ENCODE results near the gene GADD45GIP1. TPM values are rescaled to one million over a fixed set of nuclear protein-coding genes. Genes with fewer than 3 reads are reported as not detected.
A peak's percentile ranks its signal among the peaks of the same experiment; 100 is the strongest.

GADD45GIP1 gene
- total RNA-seq, 1 experiment from 2014 or later: 35.9 TPM

DNA sequence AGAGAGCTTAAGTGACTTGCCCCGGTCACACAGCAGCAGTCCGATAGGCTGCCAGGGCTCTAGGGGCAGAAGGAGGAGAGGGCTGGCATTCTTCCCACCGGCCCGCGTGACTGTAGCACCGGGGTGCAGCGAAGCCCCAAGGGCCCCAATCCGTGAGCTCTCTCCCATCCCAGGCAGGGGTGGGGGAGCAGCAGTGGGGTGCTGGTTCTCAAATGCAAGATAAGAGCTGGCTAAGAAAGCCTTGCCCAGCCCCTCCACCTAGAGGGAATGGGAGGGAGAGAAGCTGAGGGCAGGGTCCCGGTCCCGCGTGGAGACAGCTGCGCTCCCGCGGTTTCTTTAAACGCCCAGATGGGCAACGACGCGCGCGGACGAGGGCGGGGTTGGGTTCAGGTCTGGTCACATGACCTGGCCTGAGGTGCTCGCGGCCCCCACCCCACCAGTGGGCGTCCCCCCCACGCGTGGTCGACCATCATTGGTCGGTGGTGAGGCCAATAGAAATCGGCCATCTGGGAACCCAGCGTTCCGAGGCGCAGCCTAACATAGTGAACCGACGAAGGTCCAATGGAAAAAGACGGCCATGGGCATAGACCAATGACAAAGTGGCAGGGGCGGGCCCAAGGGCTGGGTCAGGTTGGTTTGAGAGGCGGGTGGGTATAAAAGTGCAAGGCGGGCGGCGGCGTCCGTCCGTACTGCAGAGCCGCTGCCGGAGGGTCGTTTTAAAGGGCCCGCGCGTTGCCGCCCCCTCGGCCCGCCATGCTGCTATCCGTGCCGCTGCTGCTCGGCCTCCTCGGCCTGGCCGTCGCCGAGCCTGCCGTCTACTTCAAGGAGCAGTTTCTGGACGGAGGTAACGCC is 18.9 kb downstream of the GADD45GIP1 start, which contains the start of gene CALR:
Gene CALR (plus strand): TSS at position 683 of the 852 bp plus-strand sequence. CDS start 71 bp downstream, at position 754.
- CTCF ChIA-PET: interaction anchor here (1.7 kb wide), 1 partner anchor 27 kb away, joined by 8 read pairs; no protein-coding TSS in a partner anchor

More for the DNA sequence above, 18.9 kb downstream of the GADD45GIP1 start, which contains the start of gene CALR:
- H3K27ac ChIP-seq (ENCODE audit: low read depth, low read length): peak within 1 kb of the TSS; percentile 79
- peaks cover 15 to 46% of the 10 kb centered on the region in 2 experiments for H3K4me1 ChIP-seq (ENCODE audit: control insufficient read depth in 1 of 2, insufficient read depth in 2 of 2, low read length in 2 of 2)
- H4K20me1 ChIP-seq (ENCODE audit: insufficient read depth): no peaks in the 10 kb centered on the region
- peak within 1 kb of the TSS; percentile 92 for H3K4me2 ChIP-seq (ENCODE audit: low read length)
- BruUV-seq (replicated peaks): no TSS peak
- peaks cover 18 to 39% of the 10 kb centered on the region in 2 experiments for H3K36me3 ChIP-seq (ENCODE audit: control insufficient read depth in 1 of 2, insufficient read depth in 2 of 2, low read length in 2 of 2)
- H3K9me2 ChIP-seq (ENCODE audit: insufficient read depth): no peaks in the 10 kb centered on the region
- H3K4me3 ChIP-seq (replicated peaks in 1 of 2; ENCODE audit: low read depth in 1 of 2, low read length in 2 of 2): peak within 1 kb of the TSS; percentile 98 to 99
- peak; percentile 90 for ATAC-seq
- H2AFZ ChIP-seq (ENCODE audit: low read depth, low read length, poor library complexity, severe bottlenecking): no peak within 1 kb of the TSS
- TF ChIP-seq EZH2 (IDR thresholded peaks at IDR 0.05): no peak
- no peak for TF ChIP-seq CBX3 (IDR thresholded peaks at IDR 0.05; ENCODE audit: low read depth)
- TF ChIP-seq, protein P1, sequence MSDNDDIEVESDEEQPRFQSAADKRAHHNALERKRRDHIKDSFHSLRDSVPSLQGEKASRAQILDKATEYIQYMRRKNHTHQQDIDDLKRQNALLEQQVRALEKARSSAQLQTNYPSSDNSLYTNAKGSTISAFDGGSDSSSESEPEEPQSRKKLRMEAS (IDR thresholded peaks at IDR 0.05): peak; percentile 68; the same call in 1 of the 2 replicates
- TF ChIP-seq YY1 (IDR thresholded peaks at IDR 0.05; ENCODE audit: extremely low read depth, insufficient replicate concordance, low read depth, low read length): peak; percentile 69
- peak; percentile 57; the same call in 1 of the 2 replicates for TF ChIP-seq EGR1 (IDR thresholded peaks at IDR 0.05; ENCODE audit: low read depth)
- TF ChIP-seq TCF7L2 (IDR thresholded peaks at IDR 0.05; ENCODE audit: borderline replicate concordance, extremely low read depth, insufficient read depth, insufficient read length): peak; percentile 74
- no peak for TF ChIP-seq EZH2phosphoT487 (IDR thresholded peaks at IDR 0.05; ENCODE audit: borderline replicate concordance)
- no peak for TF ChIP-seq ZFX (IDR thresholded peaks at IDR 0.05)
- peak; percentile 96 for TF ChIP-seq POLR2A (IDR thresholded peaks at IDR 0.05; ENCODE audit: borderline replicate concordance, extremely low read depth, insufficient read depth, insufficient read length)
- peak; percentile 91 for TF ChIP-seq SIN3A (IDR thresholded peaks at IDR 0.05; ENCODE audit: low read depth)
- TF ChIP-seq RAD21 (IDR thresholded peaks at IDR 0.05; ENCODE audit: low read depth): no peak
- peak; percentile 99 for TF ChIP-seq POLR2AphosphoS5 (IDR thresholded peaks at IDR 0.05; ENCODE audit: low read depth, low read length)
- TF ChIP-seq, protein P2, sequence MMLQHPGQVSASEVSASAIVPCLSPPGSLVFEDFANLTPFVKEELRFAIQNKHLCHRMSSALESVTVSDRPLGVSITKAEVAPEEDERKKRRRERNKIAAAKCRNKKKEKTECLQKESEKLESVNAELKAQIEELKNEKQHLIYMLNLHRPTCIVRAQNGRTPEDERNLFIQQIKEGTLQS (IDR thresholded peaks at IDR 0.05): no peak
- no peak for TF ChIP-seq FOSL1 (IDR thresholded peaks at IDR 0.05; ENCODE audit: low read depth)
- TF ChIP-seq, protein P3, sequence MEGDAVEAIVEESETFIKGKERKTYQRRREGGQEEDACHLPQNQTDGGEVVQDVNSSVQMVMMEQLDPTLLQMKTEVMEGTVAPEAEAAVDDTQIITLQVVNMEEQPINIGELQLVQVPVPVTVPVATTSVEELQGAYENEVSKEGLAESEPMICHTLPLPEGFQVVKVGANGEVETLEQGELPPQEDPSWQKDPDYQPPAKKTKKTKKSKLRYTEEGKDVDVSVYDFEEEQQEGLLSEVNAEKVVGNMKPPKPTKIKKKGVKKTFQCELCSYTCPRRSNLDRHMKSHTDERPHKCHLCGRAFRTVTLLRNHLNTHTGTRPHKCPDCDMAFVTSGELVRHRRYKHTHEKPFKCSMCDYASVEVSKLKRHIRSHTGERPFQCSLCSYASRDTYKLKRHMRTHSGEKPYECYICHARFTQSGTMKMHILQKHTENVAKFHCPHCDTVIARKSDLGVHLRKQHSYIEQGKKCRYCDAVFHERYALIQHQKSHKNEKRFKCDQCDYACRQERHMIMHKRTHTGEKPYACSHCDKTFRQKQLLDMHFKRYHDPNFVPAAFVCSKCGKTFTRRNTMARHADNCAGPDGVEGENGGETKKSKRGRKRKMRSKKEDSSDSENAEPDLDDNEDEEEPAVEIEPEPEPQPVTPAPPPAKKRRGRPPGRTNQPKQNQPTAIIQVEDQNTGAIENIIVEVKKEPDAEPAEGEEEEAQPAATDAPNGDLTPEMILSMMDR (IDR thresholded peaks at IDR 0.05 in 2 of 3, conservative IDR thresholded peaks at IDR 0.05 in 1 of 3; ENCODE audit: borderline replicate concordance in 1 of 3, insufficient read depth in 1 of 3, low read depth in 2 of 3, low read length in 2 of 3): no peak
- TF ChIP-seq SP1 (IDR thresholded peaks at IDR 0.05; ENCODE audit: low read depth): peak; percentile 99
- no peak for TF ChIP-seq ZNF274 (IDR thresholded peaks at IDR 0.05; ENCODE audit: low read depth, low read length)
- no peak for TF ChIP-seq ELF1 (IDR thresholded peaks at IDR 0.05; ENCODE audit: borderline replicate concordance, low read depth)
- H3K9ac ChIP-seq (ENCODE audit: low read length): peak within 1 kb of the TSS; percentile 95
- H3K9me3 ChIP-seq (ENCODE audit: control insufficient read depth in 1 of 2, insufficient read depth in 1 of 2, low read depth in 1 of 2, low read length in 2 of 2): no peaks in the 10 kb centered on the region
- ChIA-PET RAD21 (ENCODE audit: low non-redundant PET in 1 of 2, low total read pairs in 2 of 2, uncharacterized antibody in 2 of 2, unreplicated experiment in 2 of 2) (no interaction called here), POLR2A (interaction anchor here (0.5 to 1.6 kb wide), 6 partner anchors 8 to 172 kb away, joined by 3 to 5 read pairs (median 4); partner anchors contain the start of genes RAD23A and SYCE2)
- intact Hi-C loops (cut with micrococcal nuclease): loop anchor here (2.0 kb wide), 1 partner anchor 47 kb away; the partner anchor contains the start of gene GCDH
- no peaks in the 10 kb centered on the region for H3K27me3 ChIP-seq (ENCODE audit: insufficient read depth, low read length)
- peaks cover 48% of the 10 kb centered on the region for H3K79me2 ChIP-seq (ENCODE audit: insufficient read depth, low read length)
- peak; percentile 99 for DNase-seq (ENCODE audit: low read depth, low spot score)
